GM21619 (cell line): ENCODE results near the gene IL31RA.
A peak's percentile ranks its signal among the peaks of the same experiment; 100 is the strongest.
"Not testable (repeated sequence)": the region's sequence is repeated elsewhere in the genome, so short reads cannot be mapped to it uniquely, and the experiment has no call there.

Experiments used
- ATAC-seq: cut with Tn5 transposase; IDR thresholded peaks from one replicate; pipeline ENCODE4 v1.9.1; 2021; ENCODE audit not compliant: unreplicated experiment

The IL31RA gene

DNA sequence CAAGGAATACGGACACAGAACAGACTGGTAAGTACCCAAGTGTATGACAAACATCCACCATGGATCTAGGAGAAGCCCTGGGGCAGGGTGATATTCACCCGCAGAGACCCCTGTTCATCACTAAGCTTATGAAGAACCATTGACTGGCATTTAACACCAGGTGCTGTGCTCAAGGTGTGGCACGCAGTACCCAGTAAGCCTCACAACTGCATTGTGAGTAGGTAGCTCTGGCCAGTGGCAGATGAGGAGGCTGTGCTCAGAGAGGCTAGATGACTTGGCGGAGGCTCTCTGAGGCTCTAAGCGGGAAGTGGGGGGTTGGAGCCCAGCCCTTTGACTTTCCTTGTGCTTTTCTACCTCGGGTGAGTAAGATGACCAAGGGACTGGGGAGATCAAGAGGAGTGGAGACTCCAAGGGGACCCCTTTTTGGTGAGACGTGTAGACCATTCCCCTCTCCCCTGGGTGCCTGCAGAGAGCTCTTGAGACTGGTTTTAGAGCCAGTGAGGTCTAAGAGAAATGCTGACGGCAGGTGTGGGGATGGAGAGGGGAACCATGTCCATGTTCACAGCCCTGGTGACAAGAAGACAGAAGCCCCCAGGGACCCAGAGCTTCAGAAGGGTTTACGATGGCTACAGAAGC is 72.8 kb downstream of the IL31RA start:
- ATAC-seq = no peak

- ATAC-seq = no peak
Observed at GRCh38 chr5:55924744-55925143, 73.6 kb downstream of the IL31RA start.

- ATAC-seq = no peak
Observed at GRCh38 chr5:55925181-55925580, 74.0 kb downstream of the IL31RA start.

DNA sequence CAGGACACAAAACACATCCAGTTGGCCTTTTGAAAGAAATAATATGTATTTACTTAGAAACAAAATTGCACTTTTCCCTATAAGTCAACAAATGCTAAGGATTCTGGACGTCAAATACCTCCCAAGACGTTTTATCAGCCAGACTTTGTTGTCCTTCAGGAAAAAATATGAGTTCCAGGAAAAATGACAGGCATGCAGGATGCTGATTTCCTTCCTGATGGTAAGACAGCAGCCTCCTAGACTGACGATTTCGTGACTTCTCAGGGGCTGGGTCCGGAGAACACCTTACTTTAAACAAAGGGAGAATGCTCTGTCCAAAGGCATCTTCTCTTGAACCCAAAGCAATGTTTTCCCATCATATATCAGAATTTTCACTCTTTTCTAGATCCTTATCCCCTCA is 74.6 kb downstream of the IL31RA start:
- no peak for ATAC-seq

DNA sequence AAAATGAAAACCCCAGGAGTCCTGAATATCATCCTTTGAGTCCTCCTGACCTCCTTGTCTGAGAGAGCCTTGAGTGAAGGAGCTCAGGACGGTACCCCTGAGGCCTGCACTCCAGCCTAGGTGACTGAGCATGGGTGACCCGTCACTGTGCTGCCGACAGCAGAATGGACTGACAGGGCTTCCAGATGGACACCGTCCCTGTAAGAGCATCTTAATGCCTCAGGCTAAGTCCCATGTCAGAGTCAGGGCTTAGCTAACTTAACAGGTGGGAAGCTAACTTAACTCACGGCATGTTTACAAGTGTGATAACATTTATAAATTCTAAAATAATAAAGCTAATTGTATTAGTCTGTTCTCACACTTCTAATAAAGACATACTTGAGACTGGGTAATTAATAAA is 75.3 kb downstream of the IL31RA start:
- no peak for ATAC-seq

DNA sequence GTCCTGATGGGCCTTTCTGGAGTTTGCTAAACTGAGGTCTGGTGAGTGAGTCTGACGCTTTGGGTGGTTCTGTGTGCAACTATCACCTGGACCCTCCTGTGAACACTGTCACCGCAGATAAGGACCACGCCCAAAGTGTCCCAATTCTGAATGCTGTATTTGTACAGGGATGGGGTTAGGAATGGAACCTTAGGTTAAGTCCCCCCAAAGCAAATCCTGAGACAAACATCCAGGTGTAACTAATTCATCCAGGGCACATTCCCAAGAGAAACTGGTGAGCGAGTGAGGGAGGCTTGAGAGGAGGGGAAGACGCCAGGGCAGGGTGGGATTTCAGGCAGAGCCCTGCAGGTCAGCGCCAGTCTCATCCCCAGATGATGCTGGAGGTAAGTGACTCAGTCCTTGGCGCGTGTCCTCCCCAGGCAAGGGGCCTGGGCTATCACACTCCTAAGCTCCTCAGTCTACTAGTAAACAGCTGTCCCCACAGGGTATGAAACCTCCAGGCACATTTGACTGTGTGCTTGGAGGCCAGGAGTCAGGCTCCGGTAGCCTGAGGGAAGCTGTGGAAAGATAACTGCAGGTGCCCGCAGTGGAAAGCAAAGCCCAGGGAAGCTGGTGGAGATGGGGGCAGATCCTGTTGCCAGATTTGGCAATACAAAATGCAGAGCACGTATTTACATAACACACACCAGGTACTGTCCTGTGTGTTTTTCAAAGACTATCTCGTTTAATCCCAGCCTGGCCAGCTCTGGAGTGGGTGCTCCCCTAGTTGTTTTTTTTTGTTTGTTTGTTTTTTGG is 76.9 kb downstream of the IL31RA start:
- ATAC-seq = no peak

GRCh38 chr5:55929020-55929799 is 78.1 kb downstream of the IL31RA start:
- ATAC-seq = no peak

DNA sequence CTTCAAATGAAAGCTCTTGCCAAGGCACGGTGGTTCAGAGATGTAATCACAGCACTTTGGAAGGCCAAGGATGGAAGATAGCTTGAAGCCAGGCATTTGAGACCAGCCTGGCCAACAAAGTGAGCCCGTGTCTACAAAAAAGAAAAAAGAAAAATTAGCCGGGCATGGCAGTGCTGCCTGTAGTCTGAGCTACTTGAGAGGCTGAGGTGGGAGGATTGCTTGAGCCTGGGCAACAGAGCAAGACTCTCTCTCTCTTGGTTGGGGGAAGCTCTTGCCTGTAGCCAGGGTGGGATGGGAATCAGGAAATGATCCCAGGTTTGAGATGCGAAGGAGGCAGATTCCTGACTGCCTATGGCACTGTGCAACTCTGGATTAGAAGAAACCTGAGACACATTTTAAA is 81.5 kb downstream of the IL31RA start:
- ATAC-seq = no peak

DNA sequence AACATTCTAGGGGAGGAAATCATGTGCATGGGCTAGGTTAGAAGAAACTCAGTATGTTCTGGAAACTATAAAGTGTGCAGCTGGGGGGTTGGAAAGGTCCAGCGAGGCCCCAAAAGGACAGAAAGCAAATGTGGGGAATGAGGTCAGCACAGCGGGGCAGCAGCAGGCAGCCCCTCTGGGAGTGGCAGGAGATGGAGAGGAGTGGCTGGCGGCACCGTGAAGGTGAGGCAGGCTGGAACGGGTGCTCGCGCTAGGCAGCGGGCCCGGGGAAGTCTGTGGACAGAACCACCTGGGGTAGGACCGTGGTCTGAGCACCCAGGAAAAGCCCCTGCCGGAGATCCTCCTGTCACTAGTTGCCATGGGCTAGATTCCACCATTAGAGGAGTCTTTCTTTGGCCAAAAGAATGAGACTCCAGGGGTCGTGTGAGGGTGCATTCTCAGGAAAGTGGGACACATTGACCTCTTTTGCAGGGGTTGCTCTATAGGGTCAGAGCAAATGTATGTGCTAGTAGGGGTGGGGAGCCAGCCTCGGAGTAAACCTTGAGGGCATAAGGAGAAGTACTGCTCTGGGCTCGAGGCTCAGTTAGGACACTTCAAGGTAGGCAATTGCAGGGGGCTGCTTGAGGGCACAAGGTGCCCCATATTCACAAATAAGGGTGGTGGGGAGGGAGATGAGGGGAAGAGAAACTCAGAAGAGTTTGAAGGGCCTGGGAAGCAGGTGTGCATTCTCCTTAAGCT is 82.4 kb downstream of the IL31RA start:
- ATAC-seq = no peak

DNA sequence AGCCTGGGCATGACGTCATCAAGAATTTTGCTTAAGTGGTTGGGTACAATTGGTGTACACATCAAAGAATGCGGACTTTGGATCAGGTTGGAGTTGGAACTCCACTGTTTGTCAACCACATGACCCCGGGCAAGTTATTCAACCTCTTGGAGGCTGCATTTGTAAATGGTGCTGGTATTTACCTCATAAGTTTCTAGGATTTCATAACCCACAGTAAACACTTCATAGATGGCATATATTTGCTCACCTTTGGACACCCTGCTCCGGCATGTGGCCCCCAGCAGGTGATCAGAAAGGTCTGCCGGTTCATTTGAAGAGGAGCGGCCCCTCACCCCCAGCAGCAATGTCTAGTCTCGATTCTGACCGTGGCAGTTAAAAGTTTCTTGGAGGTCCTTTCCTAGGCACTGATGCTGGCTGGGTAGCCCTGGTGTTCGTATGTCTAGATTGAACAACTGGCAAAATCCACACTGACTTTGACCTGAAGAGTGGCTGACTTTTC is 83.0 kb downstream of the IL31RA start:
- no peak for ATAC-seq

DNA sequence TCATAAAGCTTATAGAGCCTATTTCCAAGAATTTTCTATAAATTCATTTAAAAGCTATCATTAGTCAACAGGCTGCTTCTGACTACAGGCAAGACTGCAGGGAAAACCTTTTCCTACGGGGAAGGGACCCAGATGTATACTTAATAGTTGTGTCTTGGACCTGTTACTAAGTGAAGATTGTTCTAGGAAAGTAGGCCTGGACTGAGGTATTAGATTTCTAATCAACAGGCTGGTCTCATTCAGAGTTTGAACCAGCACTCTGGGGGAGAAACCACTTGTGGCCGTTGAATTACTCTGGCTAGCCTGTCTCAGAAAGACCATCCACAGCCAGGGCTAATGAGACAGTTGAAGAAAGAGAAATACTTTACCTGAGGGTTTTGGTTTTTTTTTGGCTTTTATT is 83.6 kb downstream of the IL31RA start:
- ATAC-seq = no peak

- ATAC-seq = no peak
Observed at GRCh38 chr5:55935371-55935770, 84.2 kb downstream of the IL31RA start.

- ATAC-seq = peak; percentile 69
Observed at GRCh38 chr5:55936100-55936693, 85.0 kb downstream of the IL31RA start.

- ATAC-seq = not testable (repeated sequence)
Observed at GRCh38 chr5:55937598-55937997, 86.4 kb downstream of the IL31RA start.

- not testable (repeated sequence) for ATAC-seq
Observed at GRCh38 chr5:55941154-55941553, 90.0 kb downstream of the IL31RA start.

DNA sequence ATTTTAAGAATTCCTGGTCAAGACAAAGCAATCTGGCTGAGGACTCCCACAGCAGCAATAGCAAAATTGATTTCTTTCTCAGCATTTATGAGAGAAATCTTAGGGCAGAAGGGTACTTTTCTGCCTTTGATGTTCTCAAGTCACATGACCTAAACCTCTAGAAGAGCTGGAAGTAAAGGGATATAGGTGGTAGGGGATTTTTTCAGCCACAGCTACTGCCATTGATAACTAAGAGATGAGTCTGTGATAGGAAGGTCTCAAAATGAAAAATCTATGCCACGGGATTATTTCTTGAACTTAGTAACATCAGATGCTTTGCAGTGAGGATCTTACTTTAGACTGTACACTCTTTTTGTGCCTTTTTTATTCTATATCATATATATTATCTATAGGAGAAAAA is 108.1 kb downstream of the IL31RA start:
- no peak for ATAC-seq

DNA sequence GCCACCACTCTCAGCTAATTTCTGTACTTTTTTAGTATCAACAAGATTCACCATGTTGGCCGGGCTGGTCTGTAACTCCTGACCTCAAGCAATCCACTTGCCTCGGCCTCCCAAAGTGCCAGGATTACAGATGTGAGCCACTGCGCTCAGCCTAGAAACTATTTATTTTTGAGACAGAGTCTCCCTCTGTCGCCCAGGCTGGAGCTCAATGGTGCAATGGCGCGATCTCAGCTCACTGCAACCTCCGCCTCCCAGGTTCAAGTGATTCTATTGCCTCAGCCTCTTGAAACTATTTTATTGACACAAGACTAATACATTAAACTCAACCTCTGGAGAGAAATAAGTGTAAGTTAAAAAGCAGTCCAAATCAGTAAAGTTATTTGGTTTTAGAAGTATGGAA is 109.6 kb downstream of the IL31RA start:
- no peak for ATAC-seq

DNA sequence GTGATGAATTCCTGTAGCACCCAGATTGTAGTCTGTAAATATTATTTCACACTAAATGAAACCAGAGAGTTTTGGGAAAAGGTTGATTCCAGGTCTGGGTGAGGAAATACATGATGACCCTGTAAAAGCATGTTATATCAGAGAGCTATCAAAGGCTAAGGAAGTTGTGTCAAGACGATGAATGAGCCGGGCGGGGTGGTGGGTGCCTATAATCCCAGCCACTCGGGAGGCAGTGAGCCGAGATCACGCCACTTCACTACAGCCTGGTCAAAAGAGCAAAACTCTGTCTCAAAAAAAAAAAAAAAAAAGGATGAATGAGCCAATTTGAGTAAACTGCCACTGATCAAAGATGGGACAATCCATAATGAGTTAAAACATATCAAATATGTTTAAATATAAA is 114.4 kb downstream of the IL31RA start:
- ATAC-seq = no peak

DNA sequence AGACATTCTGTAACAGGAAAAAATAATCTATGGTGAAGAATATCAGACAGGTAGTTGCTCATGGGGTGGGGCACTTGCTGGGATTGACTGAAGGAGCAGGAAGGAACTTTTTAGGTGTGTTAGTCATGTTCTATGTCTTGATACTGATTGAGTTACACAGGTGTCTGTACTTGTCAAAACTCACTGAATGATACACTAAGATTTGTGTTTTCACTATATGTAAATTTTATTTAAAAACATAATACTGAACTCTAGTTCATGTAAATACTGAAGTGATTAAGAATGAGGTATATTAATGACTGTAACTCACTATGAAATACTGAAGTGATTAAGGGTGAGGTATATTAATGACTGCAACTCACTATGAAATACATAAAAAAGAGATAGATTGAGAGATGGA is 115.1 kb downstream of the IL31RA start:
- no peak for ATAC-seq

DNA sequence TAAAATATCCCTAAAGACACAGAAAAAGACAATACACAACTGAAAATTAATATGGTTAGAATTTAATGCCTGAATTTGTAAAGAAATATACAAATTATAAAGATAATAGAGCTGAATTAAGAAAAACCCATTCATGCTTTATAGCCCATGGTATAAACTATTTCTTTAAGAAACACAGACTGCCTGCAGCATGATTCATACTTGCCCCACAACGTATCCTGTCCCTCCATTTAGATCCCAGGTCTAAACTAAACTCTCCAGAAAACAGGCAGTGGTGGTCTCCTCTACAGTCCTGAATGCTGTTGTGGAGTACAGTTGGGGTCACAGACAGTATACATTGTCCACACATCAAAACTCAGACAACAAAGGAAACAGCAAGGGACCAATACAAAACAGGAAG is 118.8 kb downstream of the IL31RA start:
- no peak for ATAC-seq
